ENCODE results near the gene GIMAP2.
"Not testable (repeated sequence)": the region's sequence is repeated elsewhere in the genome, so short reads cannot be mapped to it uniquely, and the experiment has no call there.

Gene GIMAP2

GRCh38 chr7:150685219-150686029 is at the start of gene GIMAP2:
GIMAP2 (plus strand) TSS chr7:150685706; CDS start chr7:150687060, 1,354 bp downstream.
- peak; percentile 70 for DNase-seq

DNA sequence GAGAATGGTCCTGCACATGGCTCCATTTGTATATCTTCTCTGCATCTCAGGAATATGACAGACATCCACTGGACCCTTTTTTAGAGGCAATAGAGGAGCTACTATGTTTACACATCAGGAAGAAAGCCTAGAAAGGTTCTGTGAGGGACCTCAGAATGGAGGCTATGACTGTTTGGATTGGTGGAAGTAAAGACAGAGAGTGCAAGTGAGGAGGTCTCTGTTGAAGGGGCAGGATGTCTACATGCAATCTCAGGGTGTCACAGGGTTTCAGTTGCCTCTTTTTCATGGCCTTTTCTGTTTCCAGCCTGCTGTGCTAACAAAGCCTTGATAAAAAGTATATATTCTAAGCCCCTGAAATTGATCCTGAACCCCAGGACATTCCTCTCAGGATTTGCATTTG is 43.7 kb upstream of the GIMAP2 start:
- DNase-seq = no peak

DNA sequence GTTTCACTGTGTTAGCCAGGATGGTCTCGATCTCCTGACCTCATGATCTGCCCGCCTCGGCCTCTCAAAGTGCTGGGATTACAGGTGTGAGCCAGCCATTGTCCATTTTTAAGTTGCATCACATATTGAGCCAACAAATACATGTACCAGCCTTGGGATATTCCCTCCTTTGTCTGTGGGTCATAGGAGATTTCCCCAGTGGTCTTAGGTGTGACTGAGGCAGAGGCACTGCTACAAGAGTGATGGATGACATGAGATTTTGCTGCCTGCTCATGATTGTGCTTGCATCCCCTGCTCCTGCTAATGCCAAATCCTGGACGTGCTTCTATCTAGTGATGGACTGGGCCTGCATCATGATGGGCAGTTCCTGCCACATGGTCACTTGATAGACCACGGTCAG is 42.6 kb upstream of the GIMAP2 start:
- DNase-seq = no peak

- DNase-seq = no peak
Observed at GRCh38 chr7:150645259-150646020, 40.1 kb upstream of the GIMAP2 start.

- DNase-seq = no peak
Observed at GRCh38 chr7:150648353-150649079, 37.0 kb upstream of the GIMAP2 start.

GRCh38 chr7:150649080-150649385 is 36.5 kb upstream of the GIMAP2 start:
- DNase-seq = no peak

- no peak for DNase-seq
Observed at GRCh38 chr7:150654692-150655091, 30.8 kb upstream of the GIMAP2 start.

GRCh38 chr7:150656047-150656446 is 29.5 kb upstream of the GIMAP2 start:
- no peak for DNase-seq

GRCh38 chr7:150657526-150657925 is 28.0 kb upstream of the GIMAP2 start:
- DNase-seq = no peak

- DNase-seq = no peak
Observed at GRCh38 chr7:150660939-150661613, 24.4 kb upstream of the GIMAP2 start.

DNA sequence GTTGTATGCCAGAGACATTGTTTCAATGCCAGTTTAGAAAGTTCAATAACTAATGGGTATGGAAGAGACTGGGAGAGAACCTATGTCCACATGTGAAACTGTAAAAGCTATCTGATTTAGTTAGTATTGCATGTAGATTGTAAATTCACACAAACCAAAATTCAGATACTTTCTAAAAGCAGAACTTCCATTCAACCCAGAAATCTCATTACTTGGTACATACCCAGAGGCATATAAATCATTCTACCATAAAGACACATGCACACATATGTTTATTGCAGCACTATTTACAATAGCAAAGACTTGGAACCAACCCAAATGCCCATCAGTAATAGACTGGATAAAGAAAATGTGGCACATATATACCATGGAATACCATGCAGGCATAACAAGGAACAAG is 22.7 kb upstream of the GIMAP2 start:
- DNase-seq = not testable (repeated sequence)

- DNase-seq = peak; percentile 80
Observed at GRCh38 chr7:150663802-150664494, 21.6 kb upstream of the GIMAP2 start.

DNA sequence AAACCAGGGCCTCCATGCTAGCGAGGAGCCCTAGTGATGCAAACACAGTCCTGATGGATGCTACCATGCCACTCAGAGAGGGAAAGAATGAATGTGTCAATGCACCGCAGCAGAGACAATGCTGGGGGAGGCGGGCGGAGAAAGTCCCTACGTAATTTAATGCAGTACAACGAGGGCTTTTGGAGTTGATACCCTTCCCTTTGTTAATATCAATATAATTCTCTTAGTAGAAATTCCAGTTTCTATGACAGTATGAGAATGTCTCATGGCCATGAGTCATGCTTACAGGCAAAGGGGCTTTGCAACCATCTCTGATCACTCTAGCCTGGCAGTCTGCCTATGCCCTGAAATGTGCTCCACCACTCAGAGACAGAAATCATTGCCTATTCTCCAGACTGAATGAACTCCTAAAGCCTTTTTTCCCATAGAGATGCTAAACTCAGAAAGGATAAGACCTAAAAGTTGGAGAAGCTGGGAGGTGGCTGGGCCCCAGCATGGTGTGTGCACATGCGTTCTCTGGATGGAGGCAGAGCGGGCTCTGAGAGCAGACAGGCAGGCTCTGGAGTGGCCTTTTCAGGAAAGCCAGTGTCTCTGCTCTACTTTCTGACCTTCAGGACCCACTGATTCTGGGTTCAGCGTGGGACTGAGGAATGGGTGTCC is 20.3 kb upstream of the GIMAP2 start:
- peak; percentile 42 for DNase-seq

GRCh38 chr7:150665896-150666295 is 19.6 kb upstream of the GIMAP2 start:
- peak; percentile 29 for DNase-seq

GRCh38 chr7:150666412-150666811 is 19.1 kb upstream of the GIMAP2 start:
- no peak for DNase-seq

GRCh38 chr7:150668472-150668911 is 17.0 kb upstream of the GIMAP2 start:
- peak; percentile 90 for DNase-seq

GRCh38 chr7:150668977-150669376 is 16.5 kb upstream of the GIMAP2 start:
- no peak for DNase-seq

DNA sequence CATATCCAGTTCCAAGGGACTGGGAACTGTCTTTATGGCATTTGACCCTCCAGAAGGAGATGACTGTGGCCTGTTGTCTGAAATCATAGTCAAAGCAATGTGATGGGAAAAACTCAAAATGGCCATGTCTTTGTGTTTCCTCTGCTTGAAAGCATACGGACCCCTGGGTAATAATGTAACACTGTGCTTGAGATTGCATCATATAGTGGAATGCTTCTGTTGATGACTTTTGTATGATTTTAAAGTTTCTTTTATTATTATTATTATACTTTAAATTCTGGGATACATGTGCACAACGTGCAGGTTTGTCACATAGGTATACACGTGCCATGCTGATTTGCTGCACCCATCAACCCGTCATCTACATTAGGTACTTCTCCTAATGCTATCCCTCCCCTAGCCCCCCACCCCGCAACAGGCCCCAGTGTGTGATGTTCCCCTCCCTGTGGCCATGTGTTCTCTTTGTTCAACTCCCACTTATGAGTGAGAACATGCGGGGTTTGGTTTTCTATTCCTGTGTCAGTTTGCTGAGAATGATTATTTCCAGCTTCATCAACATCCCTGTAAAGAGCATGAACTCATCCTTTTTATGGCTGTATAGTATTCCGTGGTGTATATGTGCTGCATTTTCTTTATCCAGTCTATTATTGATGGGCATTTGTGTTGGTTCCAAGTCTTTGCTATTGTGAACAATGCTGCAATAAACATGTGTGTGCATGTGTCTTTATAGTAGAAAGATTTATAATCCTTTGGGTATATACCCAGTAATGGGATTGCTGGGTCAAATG is 13.5 kb upstream of the GIMAP2 start:
- DNase-seq = not testable (repeated sequence)

DNA sequence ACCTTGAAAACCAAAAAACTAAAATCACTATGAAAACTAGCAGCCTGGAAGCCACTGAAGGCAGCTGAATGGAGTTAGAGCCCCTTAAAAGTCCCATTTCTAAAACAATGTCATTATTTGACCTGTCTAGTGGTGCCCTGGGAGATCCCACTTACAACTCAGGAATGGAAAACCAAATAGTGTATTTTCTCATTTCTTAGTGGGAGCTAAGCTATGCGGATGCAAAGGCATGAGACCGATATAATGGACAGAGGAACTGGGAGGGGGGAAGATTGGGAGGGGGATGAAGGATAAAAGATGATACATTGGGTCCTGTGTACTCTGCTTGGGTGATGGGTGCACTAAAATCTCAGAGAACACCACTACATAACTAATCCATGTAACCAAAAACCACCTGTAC is 9.8 kb upstream of the GIMAP2 start:
- DNase-seq = no peak

DNA sequence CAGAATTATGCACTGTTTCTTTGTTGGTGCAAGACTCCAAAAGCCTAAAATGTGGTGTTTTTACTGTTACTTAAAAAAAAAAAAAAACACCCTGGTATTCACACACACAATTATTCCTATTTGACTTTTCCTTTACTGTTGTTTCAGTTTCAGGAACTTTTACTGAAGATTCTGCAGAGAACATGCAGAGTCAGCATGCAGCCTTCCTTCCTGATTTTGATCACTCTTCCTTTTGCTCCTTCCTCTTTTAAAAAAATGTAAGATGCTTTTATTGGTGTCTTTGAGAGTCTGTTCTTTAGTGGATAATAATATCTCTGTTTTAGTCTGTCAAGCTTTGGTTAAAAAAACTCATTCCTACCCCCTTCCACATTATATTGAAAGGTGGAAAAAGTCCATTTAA is 9.2 kb upstream of the GIMAP2 start:
- not testable (repeated sequence) for DNase-seq

DNA sequence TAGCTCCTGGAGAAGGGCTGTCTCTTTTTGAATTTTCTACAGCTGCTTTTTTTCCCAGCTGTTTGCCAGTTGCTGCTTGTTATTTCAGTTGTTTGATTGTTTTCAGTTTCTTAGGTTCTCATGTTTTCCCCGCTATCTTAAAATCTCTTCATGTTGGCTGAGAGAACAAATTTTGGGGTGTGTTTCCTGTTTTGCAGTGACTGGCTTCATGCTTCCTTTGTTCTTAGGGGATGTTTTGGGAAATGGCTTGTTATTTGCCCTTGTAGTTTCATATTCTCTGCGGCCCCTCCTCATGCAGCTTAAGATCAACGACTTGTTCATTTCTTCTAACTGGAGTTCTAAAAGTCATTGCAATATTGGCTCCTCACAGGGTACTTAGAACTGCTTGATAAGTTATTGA is 8.7 kb upstream of the GIMAP2 start:
- peak; percentile 38 for DNase-seq

Data from activated CD4-positive, alpha-beta T cell treated with anti-CD3 and anti-CD28 coated beads, Interleukin-10, Interleukin-2, amounts not matched to agents 100 ng/mL and 50 ng/mL, durations not matched to agents 16 hours and 8 hours (primary cell).